ENCODE data around the gene RPN1. TPM values are rescaled to one million over a fixed set of nuclear protein-coding genes. Genes with fewer than 3 reads are reported as not detected.
A peak's percentile ranks its signal among the peaks of the same experiment; 100 is the strongest.

RPN1 gene
- total RNA-seq, 6 experiments from 2014 or later, result 94.4 to 244 (median 190) TPM

- 87% methylated on average over 5 of the region's 5 CpGs for WGBS (ENCODE audit: insufficient coverage, low coverage, low lambda C conversion rate, missing lambda C conversion rate)
- ATAC-seq, result no peak
- H3K9me3 ChIP-seq, result no peaks in the 10 kb centered on the region
- no peaks in the 10 kb centered on the region for H3K4me1 ChIP-seq
- no peak for TF ChIP-seq CTCF (IDR thresholded peaks at IDR 0.05)
- no peak for TF ChIP-seq POLR2A (IDR thresholded peaks at IDR 0.05)
- H3K4me3 ChIP-seq, result no peak overlapping the region
- no peak overlapping the region for H3K27ac ChIP-seq
- H3K36me3 ChIP-seq, result peaks cover 3 to 66% (median 28%) of the 10 kb centered on the region in 4 donors
- no peak for DNase-seq
- intact Hi-C loops (cut with DNase I), result no loop called here
- no peaks in the 10 kb centered on the region for H3K27me3 ChIP-seq
Measured at GRCh38 chr3:128634075-128634611, 16.5 kb downstream of the RPN1 start.

GRCh38 chr3:128632301-128632700, 18.3 kb downstream of the RPN1 start:
- Histone ChIP-seq H3K9me3 (no peaks in the 10 kb centered on the region), H3K27me3 (no peaks in the 10 kb centered on the region), H3K27ac (no peak overlapping the region), H3K4me3 (no peak overlapping the region), H3K4me1 (no peaks in the 10 kb centered on the region), H3K36me3 (peaks cover 3 to 67% (median 22%) of the 10 kb centered on the region in 4 donors)
- intact Hi-C loops (cut with DNase I), result no loop called here
- WGBS (ENCODE audit: insufficient coverage, low coverage, low lambda C conversion rate, missing lambda C conversion rate), result 100% methylated on average over 2 of the region's 2 CpGs
- ATAC-seq, result no peak
- no peak for TF ChIP-seq CTCF (IDR thresholded peaks at IDR 0.05)
- TF ChIP-seq POLR2A (IDR thresholded peaks at IDR 0.05), result no peak
- no peak for DNase-seq

GRCh38 chr3:128629936-128630335, 20.7 kb downstream of the RPN1 start:
- ATAC-seq (peak in 2 of 4 donors; percentile 12 to 38), DNase-seq (no peak)
- intact Hi-C loops (cut with DNase I), result no loop called here
- no peak overlapping the region for H3K4me3 ChIP-seq
- no peaks in the 10 kb centered on the region for H3K9me3 ChIP-seq
- WGBS (ENCODE audit: insufficient coverage, low coverage, low lambda C conversion rate, missing lambda C conversion rate), result 76% methylated on average over 5 of the region's 7 CpGs
- H3K27ac ChIP-seq, result no peak overlapping the region
- TF ChIP-seq POLR2A (IDR thresholded peaks at IDR 0.05) (no peak), CTCF (IDR thresholded peaks at IDR 0.05) (no peak)
- H3K27me3 ChIP-seq, result no peaks in the 10 kb centered on the region
- H3K36me3 ChIP-seq, result peaks cover 7 to 70% (median 33%) of the 10 kb centered on the region in 4 donors
- no peaks in the 10 kb centered on the region for H3K4me1 ChIP-seq

GRCh38 chr3:128625409-128625945, 25.1 kb downstream of the RPN1 start:
- intact Hi-C loops (cut with DNase I), result no loop called here
- TF ChIP-seq POLR2A (IDR thresholded peaks at IDR 0.05) (no peak), CTCF (IDR thresholded peaks at IDR 0.05) (no peak)
- DNase-seq (no peak), ATAC-seq (no peak)
- Histone ChIP-seq H3K36me3 (peaks cover 14 to 76% (median 46%) of the 10 kb centered on the region in 4 donors), H3K4me1 (peaks cover 0 to 8% (median 0%) of the 10 kb centered on the region in 4 donors), H3K9me3 (no peaks in the 10 kb centered on the region), H3K27ac (no peak overlapping the region), H3K4me3 (no peak overlapping the region), H3K27me3 (no peaks in the 10 kb centered on the region)
- 91% methylated on average over 7 of the region's 11 CpGs for WGBS (ENCODE audit: insufficient coverage, low coverage, low lambda C conversion rate, missing lambda C conversion rate)
